Neural progenitor cell (in vitro differentiated cells): ENCODE measurements around the gene PDE11A.

ENCODE experiments used
- EZH2 ChIP-seq: fragments of 200-600 bp; sonication (generic); IDR thresholded peaks from 2 replicates; pipeline ENCODE4 v1.6.1; 2017; ENCODE audit warnings: antibody characterized with exemption, mild to moderate bottlenecking, moderate library complexity
- TF ChIP-seq, protein P1 (sequence below): fragments of 200-600 bp; sonication (generic); IDR thresholded peaks from 2 replicates; pipeline ENCODE4 v1.5.1; 2017; ENCODE audit warnings: antibody characterized with exemption, mild to moderate bottlenecking

DNA sequence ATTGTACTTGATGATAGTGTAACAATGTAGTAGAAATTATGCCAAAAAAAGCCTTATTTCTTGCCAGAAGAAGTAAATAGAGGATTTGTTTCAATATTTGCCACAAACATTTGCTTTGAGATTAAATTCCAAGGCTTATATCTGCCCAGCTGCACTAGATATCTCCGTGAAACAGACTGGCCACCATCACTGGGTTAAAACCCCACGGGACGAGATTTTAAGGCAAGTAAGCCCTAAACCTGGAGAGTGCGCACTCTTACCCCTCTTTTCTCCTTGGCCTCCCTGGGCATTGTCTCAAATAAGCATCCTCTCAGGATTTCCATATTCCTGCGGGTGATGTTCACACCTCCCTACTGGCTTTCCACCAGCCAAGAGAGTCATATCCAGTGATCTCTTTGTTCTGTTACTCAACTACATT lies 345.6 kb downstream of the PDE11A start:
- no peak for TF ChIP-seq EZH2
- TF ChIP-seq, protein P1, sequence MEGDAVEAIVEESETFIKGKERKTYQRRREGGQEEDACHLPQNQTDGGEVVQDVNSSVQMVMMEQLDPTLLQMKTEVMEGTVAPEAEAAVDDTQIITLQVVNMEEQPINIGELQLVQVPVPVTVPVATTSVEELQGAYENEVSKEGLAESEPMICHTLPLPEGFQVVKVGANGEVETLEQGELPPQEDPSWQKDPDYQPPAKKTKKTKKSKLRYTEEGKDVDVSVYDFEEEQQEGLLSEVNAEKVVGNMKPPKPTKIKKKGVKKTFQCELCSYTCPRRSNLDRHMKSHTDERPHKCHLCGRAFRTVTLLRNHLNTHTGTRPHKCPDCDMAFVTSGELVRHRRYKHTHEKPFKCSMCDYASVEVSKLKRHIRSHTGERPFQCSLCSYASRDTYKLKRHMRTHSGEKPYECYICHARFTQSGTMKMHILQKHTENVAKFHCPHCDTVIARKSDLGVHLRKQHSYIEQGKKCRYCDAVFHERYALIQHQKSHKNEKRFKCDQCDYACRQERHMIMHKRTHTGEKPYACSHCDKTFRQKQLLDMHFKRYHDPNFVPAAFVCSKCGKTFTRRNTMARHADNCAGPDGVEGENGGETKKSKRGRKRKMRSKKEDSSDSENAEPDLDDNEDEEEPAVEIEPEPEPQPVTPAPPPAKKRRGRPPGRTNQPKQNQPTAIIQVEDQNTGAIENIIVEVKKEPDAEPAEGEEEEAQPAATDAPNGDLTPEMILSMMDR = no peak
